22Rv1 (cell line): Measurements from ENCODE around the gene RHOH.

ENCODE experiments used
- H3K27ac ChIP-seq: fragments of 450-650 bp; 2 replicates; pipeline ENCODE4 v1.5.1; 2017
- CTCF ChIP-seq: fragments of 450-650 bp; IDR thresholded peaks from 2 replicates; pipeline ENCODE4 v1.5.1; 2017; ENCODE audit warnings: mild to moderate bottlenecking
- ZFX ChIP-seq: fragments of 450-650 bp; IDR thresholded peaks from 2 replicates; pipeline ENCODE4 v1.6.1; 2017; ENCODE audit warnings: antibody characterized with exemption, borderline replicate concordance

Gene RHOH

GRCh38 chr4:40241026-40241425 is 44.2 kb downstream of the RHOH start:
- H3K27ac ChIP-seq: no peak overlapping the region
- TF ChIP-seq CTCF (no peak), ZFX (no peak)

- H3K27ac ChIP-seq: no peak overlapping the region
- TF ChIP-seq ZFX (no peak), CTCF (no peak)
Measured at GRCh38 chr4:40241941-40242340, 45.1 kb downstream of the RHOH start.

GRCh38 chr4:40243386-40243948 is 46.6 kb downstream of the RHOH start:
- no peak overlapping the region for H3K27ac ChIP-seq
- TF ChIP-seq ZFX: no peak
- no peak for TF ChIP-seq CTCF

- H3K27ac ChIP-seq: no peak overlapping the region
- TF ChIP-seq ZFX: no peak
Measured at GRCh38 chr4:40244606-40245005, 47.8 kb downstream of the RHOH start.

GRCh38 chr4:40245550-40245949 is 48.7 kb downstream of the RHOH start:
- no peak overlapping the region for H3K27ac ChIP-seq

GRCh38 chr4:40246011-40246900 is 49.4 kb downstream of the RHOH start:
- H3K27ac ChIP-seq: no peak overlapping the region
- TF ChIP-seq ZFX (no peak), CTCF (0 out of 2 replicates have a peak, but pooled peaks have one; percentile 5)

More at GRCh38 chr4:40245550-40245949, 48.7 kb downstream of the RHOH start:
- TF ChIP-seq ZFX (no peak), CTCF (no peak)

GRCh38 chr4:40246938-40247337 is 50.1 kb downstream of the RHOH start:
- no peak for TF ChIP-seq ZFX
- no peak for TF ChIP-seq CTCF
- H3K27ac ChIP-seq: no peak overlapping the region
